HepG2 (cell line): ENCODE results near the gene PNP. TPM values are rescaled to one million over a fixed set of nuclear protein-coding genes. Genes with fewer than 3 reads are reported as not detected.

Experiments
- AGO2 ChIP-seq: fragments of 200-400 bp; formaldehyde crosslinking; optimal IDR thresholded peaks from 2 replicates; pipeline ENCODE3; 2017; ENCODE audit warnings: mild to moderate bottlenecking, low read depth, low read length, moderate library complexity
- AHR ChIP-seq: IDR thresholded peaks from 2 replicates; pipeline ENCODE4 v1.6.1; 2018; ENCODE audit warnings: missing genetic modification reagents, missing compliant biosample characterization
- ATF7-NPFF ChIP-seq: sonication (generic); formaldehyde crosslinking; IDR thresholded peaks from 2 replicates; pipeline ENCODE4 v1.8.1; 2023; ENCODE audit warnings: mild to moderate bottlenecking, low read depth, missing genetic modification reagents, moderate library complexity
- ELF4 ChIP-seq: sonication (generic); formaldehyde crosslinking; IDR thresholded peaks from 2 replicates; pipeline ENCODE4 v1.5.0; 2020; ENCODE audit warnings: missing genetic modification reagents, mild to moderate bottlenecking, moderate library complexity, borderline replicate concordance
- FOXP1 ChIP-seq, 2 experiments: fragments of 450-650 bp in 1 of 2; IDR thresholded peaks; 2 replicates each; pipeline ENCODE4 v1.6.1; 2017 to 2018; ENCODE audit warnings: antibody characterized with exemption in 1 of 2
- JDP2 ChIP-seq: sonication (generic); formaldehyde crosslinking; IDR thresholded peaks from 2 replicates; pipeline ENCODE4 v1.8.1; 2022; ENCODE audit warnings: missing genetic modification reagents, borderline replicate concordance
- JUNB ChIP-seq: sonication (generic); formaldehyde crosslinking; IDR thresholded peaks from 2 replicates; pipeline ENCODE4 v1.8.0; 2022; ENCODE audit warnings: missing genetic modification reagents, mild to moderate bottlenecking, borderline replicate concordance
- KAT2B ChIP-seq: fragments of 150-350 bp; IDR thresholded peaks from 2 replicates; pipeline ENCODE4 v1.6.1; 2014; ENCODE audit warnings: low read depth, low read length, borderline replicate concordance
- MIXL1 ChIP-seq: IDR thresholded peaks from 2 replicates; pipeline ENCODE4 v1.6.1; 2016
- PAF1 ChIP-seq: IDR thresholded peaks from 2 replicates; pipeline ENCODE4 v1.6.1; 2016; ENCODE audit warnings: missing genetic modification reagents, missing compliant biosample characterization
- SP140L ChIP-seq: sonication (generic); formaldehyde crosslinking; IDR thresholded peaks from 2 replicates; pipeline ENCODE4 v1.4.0; 2020; ENCODE audit warnings: missing genetic modification reagents, borderline replicate concordance
- THYN1 ChIP-seq: sonication (generic); formaldehyde crosslinking; IDR thresholded peaks from 2 replicates; pipeline ENCODE4 v1.8.1; 2023; ENCODE audit warnings: low read depth, mild to moderate bottlenecking, moderate library complexity, missing genetic modification reagents, borderline replicate concordance
- TMF1 ChIP-seq: sonication (generic); formaldehyde crosslinking; IDR thresholded peaks from 2 replicates; pipeline ENCODE4 v1.8.1; 2022; ENCODE audit warnings: low read depth, missing genetic modification reagents
- ZNF224 ChIP-seq: sonication (generic); formaldehyde crosslinking; IDR thresholded peaks from 2 replicates; pipeline ENCODE4 v1.5.0; 2020; ENCODE audit warnings: mild to moderate bottlenecking, missing genetic modification reagents
- ZNF329 ChIP-seq: sonication (generic); formaldehyde crosslinking; IDR thresholded peaks from 2 replicates; pipeline ENCODE4 v1.9.0; 2021; ENCODE audit warnings: low read depth, mild to moderate bottlenecking, missing genetic modification reagents
- ZNF33B ChIP-seq: sonication (generic); formaldehyde crosslinking; IDR thresholded peaks from 2 replicates; pipeline ENCODE4 v1.5.1; 2020; ENCODE audit warnings: mild to moderate bottlenecking, missing genetic modification reagents
- ZNF605 ChIP-seq: sonication (generic); formaldehyde crosslinking; IDR thresholded peaks from 2 replicates; pipeline ENCODE4 v1.8.0; 2022; ENCODE audit warnings: mild to moderate bottlenecking, missing genetic modification reagents
- ZNF614 ChIP-seq: IDR thresholded peaks from 2 replicates; pipeline ENCODE4 v1.6.1; 2018; ENCODE audit warnings: missing biosample characterization, missing genetic modification reagents, inconsistent platforms, borderline replicate concordance
- ZNF773 ChIP-seq: sonication (generic); formaldehyde crosslinking; IDR thresholded peaks from 2 replicates; pipeline ENCODE4 v1.4.0; 2020; ENCODE audit warnings: missing genetic modification reagents, borderline replicate concordance
- polyA plus RNA-seq, 8 experiments: library from polyadenylated mRNA; depleted of rRNA in 3 of 8; stranded (reverse) in 7 of 8; unstranded in 1 of 8; fragments of >200 nt; fragmentation: Illumina TruSeq in 4 of 8; extraction: Trizol in 4 of 8; gene quantifications; 2 replicates each; pipeline versions ENCODE4 v1.2.1 to v1.2.3, GENCODE V29; 2011 to 2016; ENCODE audit warnings: low read depth in 4 of 8, missing spikeins in 1 of 8, mixed read lengths in 1 of 8; ENCODE audit not compliant: insufficient read depth in 1 of 8
- total RNA-seq, 5 experiments: library from RNA; depleted of rRNA; stranded (reverse); fragments of >200 nt; fragmentation: Illumina TruSeq; extraction: Trizol; gene quantifications; 2 replicates each; pipeline ENCODE4 v1.2.3, GENCODE V29; 2016; ENCODE audit warnings: low read depth in 1 of 5
- TF ChIP-seq, protein P1 (sequence below): sonication (generic); formaldehyde crosslinking; IDR thresholded peaks from 2 replicates; pipeline ENCODE4 v1.9.0; 2022; ENCODE audit warnings: low read depth, missing genetic modification reagents
- TF ChIP-seq, protein P2 (sequence below), 2 experiments: sonication (generic) in 1 of 2; formaldehyde crosslinking in 1 of 2; IDR thresholded peaks; 2 replicates each; pipeline versions ENCODE4 v1.4.0 to v1.6.1; 2018 to 2020; ENCODE audit warnings: missing genetic modification reagents in 2 of 2, borderline replicate concordance in 1 of 2, low read depth in 1 of 2, mild to moderate bottlenecking in 1 of 2, missing biosample characterization in 1 of 2
- TF ChIP-seq, protein P3 (sequence below): IDR thresholded peaks from 2 replicates; pipeline ENCODE4 v1.6.1; 2016; ENCODE audit warnings: mild to moderate bottlenecking
- TF ChIP-seq, protein P4 (sequence below): sonication (generic); formaldehyde crosslinking; IDR thresholded peaks from 2 replicates; pipeline ENCODE4 v1.5.0; 2020; ENCODE audit warnings: missing genetic modification reagents, mild to moderate bottlenecking, borderline replicate concordance

PNP gene
- total and polyA plus RNA-seq, 2 of the 13 experiments (the other 11 are each of a cell fraction or from before 2014, with no cell fraction given), result 45.4 to 74.8 TPM

DNA sequence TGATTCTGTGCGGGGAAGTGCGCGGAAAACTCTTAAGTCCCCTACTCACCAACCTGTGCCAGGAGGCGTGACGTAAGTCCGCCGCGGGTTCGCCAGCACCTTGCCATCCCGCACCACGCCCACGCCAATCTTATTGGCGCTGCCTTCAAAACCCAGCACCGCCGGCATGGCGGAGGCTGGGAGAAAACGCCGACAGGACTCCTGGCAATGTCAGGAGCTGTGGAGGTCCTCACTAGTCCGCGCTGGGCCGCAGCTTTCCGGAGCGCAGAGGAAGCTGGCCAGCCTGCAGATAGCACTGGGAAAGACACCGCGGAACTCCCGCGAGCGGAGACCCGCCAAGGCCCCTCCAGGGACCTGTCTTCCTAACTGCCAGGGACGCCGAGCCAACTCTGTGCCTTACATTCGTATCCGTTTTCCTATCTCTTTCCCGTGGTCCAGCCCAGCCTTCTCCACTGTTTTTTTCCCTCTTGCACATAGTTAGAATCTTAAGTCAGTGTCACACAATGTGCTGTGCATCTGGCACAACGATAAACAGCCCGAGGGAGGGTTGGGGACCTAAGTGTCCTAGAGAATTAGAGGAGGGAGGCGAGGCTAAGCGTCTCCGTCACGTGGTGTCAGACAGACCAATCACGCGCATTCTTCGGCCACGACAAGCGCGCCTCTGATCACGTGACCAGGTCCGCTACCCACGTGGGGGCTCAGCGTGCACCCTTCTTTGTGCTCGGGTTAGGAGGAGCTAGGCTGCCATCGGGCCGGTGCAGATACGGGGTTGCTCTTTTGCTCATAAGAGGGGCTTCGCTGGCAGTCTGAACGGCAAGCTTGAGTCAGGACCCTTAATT is 14.5 kb upstream of the PNP start, which contains the start of the genes APEX1 and OSGEP (continued):
- TF ChIP-seq ATF7-NPFF (CRISPR knock-in tag) (peak; percentile 80), PAF1 (CRISPR knock-in tag) (no peak), KAT2B (no peak), ZNF605 (CRISPR knock-in tag) (peak; percentile 97), ZNF773 (CRISPR knock-in tag) (0 out of 2 replicates have a peak, but pooled peaks have one; percentile 43), THYN1 (CRISPR knock-in tag) (0 out of 2 replicates have a peak, but pooled peaks have one; percentile 23), ZNF224 (peak; percentile 98), ZNF33B (CRISPR knock-in tag) (no peak; the same call in none of the 2 replicates), ZNF329 (peak; percentile 83; the same call in 1 of the 2 replicates), FOXP1 (IDR thresholded peaks at IDR 0.05) (0 out of 2 replicates have a peak, but pooled peaks have one; percentile 16), FOXP1 (CRISPR knock-in tag; IDR thresholded peaks at IDR 0.05) (no peak; the same call in 1 of the 2 replicates), JDP2 (CRISPR knock-in tag) (no peak), MIXL1 (CRISPR knock-in tag) (peak; percentile 47; the same call in 1 of the 2 replicates), SP140L (CRISPR knock-in tag) (no peak; the same call in 1 of the 2 replicates), AHR (peak; percentile 50), JUNB (CRISPR knock-in tag) (0 out of 2 replicates have a peak, but pooled peaks have one; percentile 38), ZNF614 (CRISPR knock-in tag) (peak; percentile 21; the same call in 1 of the 2 replicates), ELF4 (no peak; the same call in 1 of the 2 replicates), AGO2 (peak; percentile 60), TMF1 (CRISPR knock-in tag) (peak; percentile 52)
- TF ChIP-seq, protein P1, sequence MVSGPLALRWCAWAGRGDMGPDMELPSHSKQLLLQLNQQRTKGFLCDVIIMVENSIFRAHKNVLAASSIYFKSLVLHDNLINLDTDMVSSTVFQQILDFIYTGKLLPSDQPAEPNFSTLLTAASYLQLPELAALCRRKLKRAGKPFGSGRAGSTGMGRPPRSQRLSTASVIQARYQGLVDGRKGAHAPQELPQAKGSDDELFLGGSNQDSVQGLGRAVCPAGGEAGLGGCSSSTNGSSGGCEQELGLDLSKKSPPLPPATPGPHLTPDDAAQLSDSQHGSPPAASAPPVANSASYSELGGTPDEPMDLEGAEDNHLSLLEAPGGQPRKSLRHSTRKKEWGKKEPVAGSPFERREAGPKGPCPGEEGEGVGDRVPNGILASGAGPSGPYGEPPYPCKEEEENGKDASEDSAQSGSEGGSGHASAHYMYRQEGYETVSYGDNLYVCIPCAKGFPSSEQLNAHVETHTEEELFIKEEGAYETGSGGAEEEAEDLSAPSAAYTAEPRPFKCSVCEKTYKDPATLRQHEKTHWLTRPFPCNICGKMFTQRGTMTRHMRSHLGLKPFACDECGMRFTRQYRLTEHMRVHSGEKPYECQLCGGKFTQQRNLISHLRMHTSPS (CRISPR knock-in tag), result peak; percentile 74; the same call in 1 of the 2 replicates
- TF ChIP-seq, protein P2, sequence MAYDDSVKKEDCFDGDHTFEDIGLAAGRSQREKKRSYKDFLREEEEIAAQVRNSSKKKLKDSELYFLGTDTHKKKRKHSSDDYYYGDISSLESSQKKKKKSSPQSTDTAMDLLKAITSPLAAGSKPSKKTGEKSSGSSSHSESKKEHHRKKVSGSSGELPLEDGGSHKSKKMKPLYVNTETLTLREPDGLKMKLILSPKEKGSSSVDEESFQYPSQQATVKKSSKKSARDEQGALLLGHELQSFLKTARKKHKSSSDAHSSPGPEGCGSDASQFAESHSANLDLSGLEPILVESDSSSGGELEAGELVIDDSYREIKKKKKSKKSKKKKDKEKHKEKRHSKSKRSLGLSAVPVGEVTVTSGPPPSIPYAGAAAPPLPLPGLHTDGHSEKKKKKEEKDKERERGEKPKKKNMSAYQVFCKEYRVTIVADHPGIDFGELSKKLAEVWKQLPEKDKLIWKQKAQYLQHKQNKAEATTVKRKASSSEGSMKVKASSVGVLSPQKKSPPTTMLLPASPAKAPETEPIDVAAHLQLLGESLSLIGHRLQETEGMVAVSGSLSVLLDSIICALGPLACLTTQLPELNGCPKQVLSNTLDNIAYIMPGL (CRISPR knock-in tag; IDR thresholded peaks at IDR 0.05; ENCODE audit: borderline replicate concordance in 1 of 2, low read depth in 1 of 2), result peak; percentile 66 to 93
- TF ChIP-seq, protein P3, sequence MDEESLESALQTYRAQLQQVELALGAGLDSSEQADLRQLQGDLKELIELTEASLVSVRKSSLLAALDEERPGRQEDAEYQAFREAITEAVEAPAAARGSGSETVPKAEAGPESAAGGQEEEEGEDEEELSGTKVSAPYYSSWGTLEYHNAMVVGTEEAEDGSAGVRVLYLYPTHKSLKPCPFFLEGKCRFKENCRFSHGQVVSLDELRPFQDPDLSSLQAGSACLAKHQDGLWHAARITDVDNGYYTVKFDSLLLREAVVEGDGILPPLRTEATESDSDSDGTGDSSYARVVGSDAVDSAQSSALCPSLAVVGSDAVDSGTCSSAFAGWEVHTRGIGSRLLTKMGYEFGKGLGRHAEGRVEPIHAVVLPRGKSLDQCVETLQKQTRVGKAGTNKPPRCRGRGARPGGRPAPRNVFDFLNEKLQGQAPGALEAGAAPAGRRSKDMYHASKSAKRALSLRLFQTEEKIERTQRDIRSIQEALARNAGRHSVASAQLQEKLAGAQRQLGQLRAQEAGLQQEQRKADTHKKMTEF, result peak; percentile 97
- TF ChIP-seq, protein P4, sequence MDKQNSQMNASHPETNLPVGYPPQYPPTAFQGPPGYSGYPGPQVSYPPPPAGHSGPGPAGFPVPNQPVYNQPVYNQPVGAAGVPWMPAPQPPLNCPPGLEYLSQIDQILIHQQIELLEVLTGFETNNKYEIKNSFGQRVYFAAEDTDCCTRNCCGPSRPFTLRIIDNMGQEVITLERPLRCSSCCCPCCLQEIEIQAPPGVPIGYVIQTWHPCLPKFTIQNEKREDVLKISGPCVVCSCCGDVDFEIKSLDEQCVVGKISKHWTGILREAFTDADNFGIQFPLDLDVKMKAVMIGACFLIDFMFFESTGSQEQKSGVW (CRISPR knock-in tag), result no peak
